Lung microvascular endothelial cell (primary cell): ENCODE measurements around the gene CRLF1. TPM values are rescaled to one million over a fixed set of nuclear protein-coding genes. Genes with fewer than 3 reads are reported as not detected.
"Not testable (repeated sequence)": the region's sequence is repeated elsewhere in the genome, so short reads cannot be mapped to it uniquely, and the experiment has no call there.

Experiments
- DNase-seq, 2 donors: peaks; one replicate each; pipeline versions ENCODE4 v3.0.0 to v3.0.0-alpha.2; 2010; ENCODE audit warnings: low read depth in 2 of 2
- total RNA-seq: library from RNA; depleted of rRNA; stranded (reverse); fragments of >200 nt; gene quantifications from 2 replicates; pipeline ENCODE4 v1.2.1, GENCODE V29; 2014

The CRLF1 gene
- total RNA-seq, 1 donor from 2014 or later, result not detected

DNA sequence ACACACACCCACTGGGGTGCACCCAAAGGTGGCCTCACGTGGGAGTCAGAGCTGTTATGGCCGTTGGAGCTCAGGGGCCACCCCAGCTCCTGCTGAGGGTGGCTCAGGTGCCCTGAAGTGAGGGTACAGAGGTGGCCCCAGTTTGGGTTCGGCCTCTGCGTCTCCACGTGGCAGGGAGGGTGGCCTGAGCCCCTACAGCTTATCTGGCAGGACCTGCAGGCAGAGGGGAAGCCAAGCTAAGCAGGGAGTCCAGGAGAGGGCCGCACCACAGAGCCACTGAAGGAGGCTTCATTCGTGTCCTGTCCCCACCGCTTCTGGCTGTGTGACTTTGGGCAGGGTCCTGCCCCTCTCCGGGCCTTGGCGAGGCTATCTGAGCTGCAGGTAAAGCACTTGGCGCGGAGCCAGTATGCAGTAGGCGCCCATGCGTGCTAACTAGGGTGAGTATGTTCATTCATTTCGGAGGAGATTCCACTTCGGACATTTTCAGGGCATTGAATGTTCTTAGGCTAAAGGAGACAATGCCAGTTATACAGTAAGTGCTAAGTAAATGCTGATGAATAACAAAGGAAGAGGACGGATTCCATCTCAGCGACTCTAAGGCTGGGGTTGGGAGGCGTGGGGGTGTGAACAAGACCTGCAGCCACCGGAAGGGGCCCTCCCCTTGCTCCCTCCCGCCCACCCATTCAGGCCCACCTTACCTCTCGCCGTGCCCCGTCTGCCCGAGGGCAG lies 13.1 kb downstream of the CRLF1 start:
- no peak for DNase-seq

DNA sequence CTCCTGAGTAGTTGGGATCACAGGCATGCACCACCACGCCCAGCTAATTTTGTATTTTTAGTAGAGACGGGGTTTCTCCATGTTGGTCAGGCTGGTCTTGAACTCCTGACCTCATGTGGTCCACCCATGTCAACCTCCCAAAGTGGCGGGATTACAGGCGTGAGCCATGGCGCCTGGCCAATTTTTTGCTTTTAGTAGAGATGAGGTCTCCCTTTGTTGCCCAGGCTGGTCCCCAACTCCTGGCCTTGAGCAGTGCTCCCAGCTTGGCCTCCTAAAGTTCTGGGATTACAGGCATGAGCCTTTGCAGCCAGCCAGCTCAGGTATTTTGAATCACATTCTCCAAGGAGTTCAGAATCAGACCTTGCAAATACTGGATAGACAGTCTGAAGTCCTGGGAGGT lies 13.9 kb downstream of the CRLF1 start:
- DNase-seq, result not testable (repeated sequence)

DNA sequence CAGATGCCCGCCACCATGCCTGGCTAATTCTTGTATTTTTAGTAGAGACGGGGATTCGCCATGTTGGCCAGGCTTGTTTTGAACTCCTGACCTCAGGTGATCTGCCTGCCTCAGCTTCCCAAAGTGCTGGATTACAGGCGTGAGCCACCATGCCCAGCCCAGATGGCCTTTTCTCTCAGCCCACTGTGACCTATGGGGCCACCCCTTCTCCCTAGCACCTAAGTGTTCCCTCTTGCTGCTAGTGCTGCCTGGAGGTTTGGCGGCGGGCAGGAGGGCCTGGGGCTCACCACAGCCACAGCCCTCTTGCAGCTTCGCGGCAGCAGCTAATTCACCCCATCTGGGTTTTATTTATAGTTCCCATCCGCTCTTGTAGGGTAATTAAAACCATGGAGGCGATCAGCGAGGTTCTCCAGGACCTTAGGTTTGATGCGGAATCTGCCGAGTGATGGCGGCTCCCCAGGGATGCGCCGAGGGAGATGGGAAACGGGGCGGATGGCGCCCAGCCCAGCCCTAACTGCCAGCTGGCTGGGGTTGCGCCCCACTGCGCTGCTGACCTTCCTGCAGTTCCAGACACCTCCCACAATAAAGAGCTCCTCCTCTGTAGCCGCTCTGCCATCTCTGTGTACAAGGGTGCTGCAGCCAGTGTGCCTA lies 14.7 kb downstream of the CRLF1 start:
- no peak for DNase-seq

DNA sequence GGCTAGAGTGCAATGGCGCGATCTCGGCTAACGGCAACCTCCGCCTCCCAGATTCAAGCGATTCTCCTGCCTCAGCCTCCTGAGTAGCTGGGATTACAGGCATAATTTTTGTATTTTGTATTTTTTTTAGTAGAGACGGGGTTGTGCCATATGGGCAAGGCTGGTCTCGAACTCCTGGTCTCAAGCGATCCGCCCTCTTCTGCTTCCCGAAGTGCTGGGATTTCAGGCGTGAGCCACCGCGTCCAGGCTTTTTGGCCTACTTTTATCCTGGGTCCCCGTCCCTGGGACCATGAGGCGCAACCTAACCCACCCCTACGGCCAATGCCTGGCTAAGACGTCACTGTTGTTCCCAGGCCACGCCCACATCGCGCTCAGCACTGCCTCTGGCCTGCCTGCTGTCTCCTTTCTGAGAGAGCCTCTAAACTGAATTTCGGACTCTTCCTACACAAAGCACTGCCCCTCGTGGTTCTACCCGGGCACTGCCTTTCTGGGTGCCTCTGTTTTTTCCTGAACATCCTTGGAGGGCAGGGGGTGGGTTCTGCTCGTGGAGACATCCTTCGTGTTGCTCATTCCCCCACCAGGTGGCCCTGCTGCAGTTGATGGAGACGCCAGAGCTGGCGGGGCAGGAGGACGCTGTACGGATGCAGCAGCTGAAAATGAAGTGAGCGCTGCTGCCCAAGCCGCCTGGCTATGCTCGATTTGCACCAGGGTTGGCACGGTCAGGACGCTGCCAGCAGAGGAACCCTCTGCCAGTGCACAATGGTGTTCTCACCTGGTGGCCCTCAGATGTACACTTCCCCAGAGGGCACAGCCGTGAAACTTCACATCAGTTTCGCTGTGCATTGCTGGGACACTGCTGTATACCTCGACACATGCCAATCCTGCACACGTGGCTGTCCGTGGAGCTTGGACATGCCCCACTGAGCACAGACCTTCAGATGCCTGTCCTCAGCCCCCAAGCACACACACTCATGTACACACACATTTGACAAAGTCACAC lies 16.0 kb downstream of the CRLF1 start:
- peak in 1 of 2 donors; percentile 24 for DNase-seq

DNA sequence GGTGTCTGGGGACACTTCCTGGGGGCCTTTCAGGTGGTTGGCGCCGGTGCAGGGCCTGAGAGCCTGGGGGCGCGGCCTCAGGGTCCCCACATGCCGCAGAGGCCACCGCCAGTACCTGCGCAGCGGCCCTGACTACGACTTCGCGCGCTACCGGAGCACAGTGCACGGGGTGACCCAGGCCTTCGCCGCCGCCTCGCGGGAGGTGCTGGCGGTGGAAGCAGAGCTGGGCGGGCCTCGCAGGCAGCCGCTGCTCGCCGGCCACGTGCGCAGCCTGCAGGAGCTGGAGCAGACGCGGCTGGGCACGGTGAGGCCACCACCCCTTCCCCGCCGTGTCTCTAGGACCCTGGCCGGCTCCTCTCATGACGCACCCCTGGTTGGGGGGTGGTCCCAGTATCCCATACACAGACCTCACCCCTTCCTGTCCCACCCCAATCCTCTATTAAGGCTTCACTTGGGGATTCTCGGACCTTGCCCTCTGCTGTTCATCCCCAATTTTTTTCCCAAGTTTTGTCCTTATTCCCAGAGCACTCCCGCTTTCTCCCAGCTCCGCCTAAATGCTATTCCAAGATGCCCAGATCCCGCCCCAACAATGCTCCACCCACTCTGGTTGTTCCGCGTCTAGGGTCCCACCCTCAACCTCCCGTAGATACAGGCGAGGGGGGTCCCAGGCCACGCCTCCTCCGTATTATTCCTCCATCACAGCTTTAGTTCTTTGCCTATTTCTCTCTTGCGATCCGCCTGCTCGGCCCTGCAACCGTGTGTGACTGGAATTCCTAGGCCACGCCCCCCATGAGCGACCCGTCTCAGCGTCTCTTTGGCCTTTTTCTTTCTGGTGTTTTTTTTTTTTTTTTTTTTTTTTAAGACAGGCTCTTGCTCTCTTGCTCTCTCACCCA lies 17.0 kb downstream of the CRLF1 start:
- DNase-seq, result peak; percentile 77 to 80

DNA sequence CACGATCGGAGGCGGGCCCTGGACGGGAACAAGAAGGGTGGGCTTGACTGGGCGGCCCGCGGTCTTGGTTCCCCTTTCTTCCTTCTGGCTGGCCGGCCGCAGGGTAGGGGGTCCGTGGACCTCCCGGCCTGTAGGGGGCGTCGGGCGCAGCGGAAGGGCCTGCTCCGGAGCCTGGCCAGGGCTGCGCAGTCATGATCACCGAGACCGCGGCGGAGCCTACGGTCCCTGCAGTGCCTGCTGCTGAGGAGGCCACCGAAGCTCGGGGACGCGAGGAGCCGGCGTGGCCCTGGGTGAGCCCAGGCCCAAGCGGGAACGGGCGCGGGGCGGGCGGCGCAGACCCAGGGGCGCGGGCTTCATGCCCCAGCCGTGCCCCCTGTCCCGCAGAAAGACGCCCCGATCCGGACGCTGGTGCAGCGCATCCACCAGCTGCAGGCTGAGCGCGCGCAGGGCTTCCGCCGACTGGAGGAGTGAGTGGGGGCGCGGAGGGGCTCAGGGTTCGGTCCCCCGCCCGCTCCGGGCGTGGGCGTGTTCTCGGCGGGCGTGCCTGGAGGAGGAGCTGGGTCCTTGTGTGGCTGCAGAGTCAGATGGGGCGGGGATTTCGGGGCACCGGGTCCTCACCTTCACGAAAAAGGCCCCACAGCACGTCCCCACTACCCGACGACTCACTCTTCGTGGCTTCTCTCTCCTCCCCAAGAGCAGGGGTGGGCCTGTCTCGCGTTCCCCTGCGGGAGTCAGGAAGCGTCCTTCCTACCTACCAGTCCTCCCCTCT lies 17.8 kb downstream of the CRLF1 start, which contains the start of gene REX1BD:
Gene REX1BD, plus strand, starts transcription at position 188 of the 769 bp plus-strand sequence. Its CDS starts 4 bp downstream, at position 192.
- peak; percentile 82 to 88 for DNase-seq

DNA sequence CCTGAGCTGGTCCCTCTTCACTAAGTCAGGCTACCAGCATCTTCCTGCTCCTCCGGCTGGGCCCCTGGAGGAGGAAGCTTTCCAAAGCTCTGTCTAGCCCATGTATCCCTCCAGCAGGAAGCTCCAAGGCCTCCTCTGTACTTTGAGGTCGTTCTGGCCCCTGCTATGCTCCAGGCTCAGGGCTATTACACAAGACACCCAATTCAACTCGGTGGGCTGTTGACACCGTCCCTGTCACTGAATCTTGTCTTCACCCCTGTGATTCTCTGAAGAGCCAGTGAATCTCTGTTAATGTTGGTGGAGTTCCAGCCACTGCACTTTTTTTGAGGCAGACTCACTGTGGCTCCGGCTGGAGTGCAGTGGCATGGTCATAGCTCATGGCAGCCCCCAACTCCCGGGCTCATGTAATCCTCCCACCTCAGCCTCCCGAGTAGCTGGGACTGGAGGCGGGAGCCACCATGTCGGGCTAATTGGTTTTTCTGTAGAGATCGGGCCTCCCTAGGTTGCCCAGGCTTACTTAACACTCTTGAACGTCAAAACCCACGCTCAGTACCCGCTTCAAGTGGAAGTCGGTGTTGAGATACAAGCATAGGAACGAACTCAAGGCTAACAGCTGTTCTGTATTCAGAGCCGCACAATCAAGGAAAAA lies 18.5 kb downstream of the CRLF1 start:
- DNase-seq, result no peak

DNA sequence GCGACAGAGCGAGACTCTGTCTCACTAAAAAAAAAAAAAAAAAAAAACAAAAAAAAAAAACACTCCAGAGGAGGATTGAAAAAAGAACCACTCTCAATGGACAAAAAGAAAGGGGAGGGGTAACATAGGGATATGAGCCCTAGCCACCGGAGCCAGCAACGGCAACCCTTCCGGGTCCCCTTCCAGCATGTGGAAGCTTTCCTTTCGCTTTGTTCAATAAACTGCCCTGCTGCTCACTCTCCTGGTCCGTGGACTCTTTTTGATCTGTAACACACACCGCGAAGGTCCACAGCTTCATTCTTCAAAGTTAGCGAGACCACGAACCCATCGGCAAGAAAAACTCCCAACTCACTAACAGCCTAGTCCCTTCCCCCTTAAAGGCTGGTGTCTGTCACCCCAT lies 19.0 kb downstream of the CRLF1 start:
- DNase-seq, result no peak

DNA sequence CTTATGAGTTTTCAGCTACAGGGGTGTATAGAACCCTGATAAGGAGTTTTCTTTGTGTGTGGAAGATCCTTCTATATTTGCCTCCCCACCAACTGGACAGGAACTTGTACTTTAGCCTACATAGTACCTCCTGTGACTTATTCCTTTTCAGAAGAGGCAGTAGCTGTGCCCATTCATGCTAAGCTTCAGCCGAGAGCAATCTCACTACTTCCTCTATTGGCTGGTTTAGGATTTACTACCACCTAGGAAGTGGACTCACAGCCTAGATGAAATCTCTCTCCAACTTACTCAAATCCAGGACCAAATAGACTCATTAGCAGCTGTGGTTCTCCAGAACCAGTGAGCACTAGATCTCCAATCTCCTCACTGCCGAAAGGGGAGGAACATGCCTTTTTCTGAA lies 20.3 kb downstream of the CRLF1 start:
- no peak for DNase-seq

DNA sequence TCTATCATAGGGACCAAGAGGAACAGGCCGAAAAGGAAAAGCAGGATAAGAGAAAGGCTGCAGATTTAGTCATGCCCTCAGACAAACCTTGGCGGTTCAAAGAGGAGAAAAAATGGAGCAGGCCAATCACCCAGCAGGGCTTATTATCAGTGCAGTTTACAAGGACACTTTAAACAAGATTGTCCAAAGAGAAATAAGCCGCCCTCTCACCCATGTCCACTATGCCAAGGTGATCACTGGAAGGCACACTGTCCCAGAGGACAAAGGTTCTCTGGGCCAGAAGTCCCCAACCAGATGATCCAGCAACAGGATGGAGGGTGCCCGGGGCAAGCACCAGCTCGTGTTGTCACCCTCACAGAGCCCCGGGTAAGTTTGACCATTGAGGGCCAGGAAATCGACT lies 26.3 kb downstream of the CRLF1 start:
- no peak for DNase-seq

DNA sequence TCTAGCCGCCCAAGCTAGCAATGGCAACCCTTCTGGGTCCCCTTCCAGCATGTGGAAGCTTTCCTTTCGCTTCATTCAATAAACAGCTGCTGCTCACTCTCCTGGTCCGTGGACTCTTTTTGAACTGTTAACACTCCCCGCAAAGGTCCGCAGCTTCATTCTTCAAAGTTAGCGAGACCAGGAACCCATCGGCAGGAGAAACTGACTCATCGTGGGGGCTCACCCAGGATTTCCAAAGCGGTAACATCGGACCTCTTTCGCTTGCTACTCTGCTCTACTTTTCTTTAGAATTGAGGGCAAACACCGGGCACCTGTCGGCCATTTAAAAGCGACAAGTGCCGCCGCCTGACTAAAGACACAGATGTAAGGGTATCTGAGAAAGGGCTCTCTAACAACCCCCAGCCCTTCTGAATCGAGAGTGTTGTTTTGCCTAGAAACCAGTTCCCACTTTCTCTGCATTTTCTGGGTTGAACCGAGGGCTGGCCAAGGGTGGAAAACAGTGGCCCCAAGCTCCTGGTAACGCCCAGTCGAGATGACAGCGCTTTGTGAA lies 29.2 kb downstream of the CRLF1 start:
- DNase-seq, result no peak

DNA sequence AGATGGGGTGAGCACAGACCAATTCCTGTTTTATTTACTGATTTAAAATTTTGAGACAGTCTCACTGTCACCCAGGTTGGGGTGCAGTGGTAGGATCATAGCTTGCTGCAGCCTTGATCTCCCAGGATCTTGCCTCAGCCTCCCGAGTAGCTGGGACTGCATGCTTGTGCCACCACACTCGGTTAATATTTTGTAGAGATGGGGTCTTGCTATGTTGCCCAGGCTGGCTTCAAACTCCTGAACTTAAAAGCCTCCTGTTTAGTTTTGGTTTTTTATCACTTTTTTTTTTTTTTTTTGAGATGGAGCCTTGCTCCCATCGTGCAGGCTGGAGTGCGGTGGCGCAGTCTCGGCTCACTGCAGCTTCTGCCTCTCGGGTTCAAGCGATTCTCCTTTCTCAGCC lies 30.2 kb downstream of the CRLF1 start:
- no peak for DNase-seq

DNA sequence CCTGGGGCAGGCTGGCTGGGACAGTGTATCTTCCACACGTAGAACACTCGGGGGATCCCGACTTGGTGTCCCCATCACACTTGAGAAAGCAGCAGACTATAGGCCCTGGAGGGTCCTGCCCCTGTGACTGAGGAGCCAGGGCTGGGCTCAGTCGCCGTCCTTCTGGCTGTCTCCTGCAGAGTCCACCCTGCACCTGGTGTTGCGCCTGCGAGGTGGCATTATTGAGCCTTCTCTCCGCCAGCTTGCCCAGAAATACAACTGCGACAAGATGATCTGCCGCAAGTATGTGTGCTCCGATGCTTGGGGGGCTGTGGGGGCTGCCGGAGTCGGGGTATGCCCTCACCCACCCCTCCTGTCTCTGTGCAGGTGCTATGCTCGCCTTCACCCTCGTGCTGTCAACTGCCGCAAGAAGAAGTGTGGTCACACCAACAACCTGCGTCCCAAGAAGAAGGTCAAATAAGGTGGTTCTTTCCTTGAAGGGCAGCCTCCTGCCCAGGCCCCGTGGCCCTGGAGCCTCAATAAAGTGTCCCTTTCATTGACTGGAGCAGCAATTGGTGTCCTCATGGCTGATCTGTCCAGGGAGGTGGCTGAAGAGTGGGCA lies 31.8 kb downstream of the CRLF1 start:
- DNase-seq, result no peak

DNA sequence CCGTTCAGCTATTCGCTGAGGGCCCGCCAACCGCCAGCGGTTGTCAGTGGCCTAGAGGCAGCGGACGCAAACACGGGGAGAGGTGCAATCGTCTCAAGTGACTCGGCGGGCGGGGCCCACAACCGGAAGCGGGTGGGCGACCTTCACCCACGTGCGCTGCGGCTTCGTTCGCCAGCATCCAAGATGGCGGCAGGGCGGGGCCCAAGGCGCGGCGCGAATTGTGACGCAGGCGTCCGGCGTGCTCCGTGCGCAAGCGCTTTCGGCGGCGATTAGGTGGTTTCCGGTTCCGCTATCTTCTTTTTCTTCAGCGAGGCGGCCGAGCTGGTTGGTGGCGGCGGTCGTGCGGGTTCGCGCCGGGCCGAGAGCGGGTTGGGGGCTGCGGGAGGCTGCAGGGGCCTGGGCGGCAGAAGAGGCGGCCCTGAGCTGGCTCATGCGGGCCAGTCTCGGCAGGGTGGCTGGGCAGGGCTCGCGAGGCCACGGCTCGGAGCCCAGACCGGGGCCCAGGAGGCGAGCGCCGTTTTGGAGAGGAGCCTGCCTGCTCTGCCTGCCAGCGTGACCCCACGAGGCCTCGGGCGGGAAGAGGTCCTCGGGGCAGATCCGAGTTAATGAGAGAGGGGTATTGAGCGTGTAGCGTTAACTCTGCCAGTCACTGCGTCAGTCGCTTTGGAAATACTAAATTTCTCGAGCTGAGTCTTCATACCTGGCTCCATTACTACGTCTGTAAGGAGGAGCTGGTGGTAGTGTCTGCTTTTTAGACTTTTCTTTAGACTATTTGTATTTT lies 34.8 kb downstream of the CRLF1 start, which contains the start of gene UBA52:
Gene UBA52, plus strand, starts transcription at position 294 of the 781 bp plus-strand sequence. CDS start 1,444 bp downstream, outside the sequence.
- DNase-seq, result peak; percentile 97 to 98

DNA sequence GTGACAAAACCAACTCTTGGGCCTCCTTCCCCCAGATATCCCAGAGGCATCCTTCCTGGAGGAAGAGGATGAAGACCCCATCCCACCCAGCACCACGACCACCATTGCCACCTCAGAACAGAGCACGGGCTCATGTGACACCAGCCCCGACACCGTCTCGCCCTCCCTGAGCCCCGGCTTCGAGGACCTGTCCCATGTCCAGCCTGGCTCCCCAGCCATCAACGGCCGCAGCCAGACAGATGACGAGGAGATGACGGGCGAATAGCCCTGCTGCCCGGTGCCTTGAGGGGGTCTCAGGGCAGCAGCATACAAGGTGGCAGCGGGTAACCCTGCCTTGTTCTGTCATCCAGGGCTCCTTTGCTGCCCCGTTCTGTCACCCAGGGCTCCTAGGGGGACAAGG lies 38.2 kb downstream of the CRLF1 start:
- no peak for DNase-seq

DNA sequence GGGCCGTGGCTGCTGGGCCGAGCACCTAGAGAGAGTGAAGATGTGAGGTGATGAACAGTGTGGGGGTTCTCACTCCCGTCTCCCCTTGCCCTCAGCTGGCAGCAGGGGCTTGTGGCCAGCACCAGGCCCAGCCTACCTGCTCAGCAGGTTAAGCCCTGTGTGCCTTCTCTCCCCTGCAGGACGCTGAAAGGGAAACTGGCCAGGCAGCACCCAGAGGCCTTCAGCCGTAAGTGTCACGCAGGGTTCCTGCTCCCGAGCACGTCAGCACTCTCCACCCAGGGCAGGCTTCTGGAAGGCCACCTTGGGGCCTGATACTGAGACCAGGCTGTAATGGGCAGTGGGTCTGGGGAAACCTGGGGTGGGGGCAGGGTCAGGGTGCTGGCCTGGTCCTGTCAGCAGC lies 39.6 kb downstream of the CRLF1 start:
- no peak for DNase-seq

DNA sequence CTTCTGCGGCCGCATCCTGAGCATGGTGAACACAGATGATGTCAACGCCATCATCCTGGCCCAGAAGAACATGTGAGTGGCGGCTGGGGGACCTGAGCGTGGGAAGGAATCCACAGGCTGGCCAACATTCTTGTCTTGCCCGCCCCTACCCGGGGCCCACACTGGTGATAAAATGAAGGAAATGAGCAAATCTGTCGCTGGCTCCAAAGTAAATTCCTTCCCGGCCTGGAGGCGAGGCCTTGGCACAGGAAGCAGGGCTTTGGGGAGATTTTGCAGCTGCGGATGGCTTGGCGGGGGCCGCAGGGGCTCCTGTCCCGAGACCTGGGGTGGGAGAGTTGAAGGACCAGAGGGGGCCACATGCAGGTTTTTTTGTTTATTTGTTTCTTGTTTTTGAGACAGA lies 44.5 kb downstream of the CRLF1 start:
- DNase-seq, result peak; percentile 31 to 84

DNA sequence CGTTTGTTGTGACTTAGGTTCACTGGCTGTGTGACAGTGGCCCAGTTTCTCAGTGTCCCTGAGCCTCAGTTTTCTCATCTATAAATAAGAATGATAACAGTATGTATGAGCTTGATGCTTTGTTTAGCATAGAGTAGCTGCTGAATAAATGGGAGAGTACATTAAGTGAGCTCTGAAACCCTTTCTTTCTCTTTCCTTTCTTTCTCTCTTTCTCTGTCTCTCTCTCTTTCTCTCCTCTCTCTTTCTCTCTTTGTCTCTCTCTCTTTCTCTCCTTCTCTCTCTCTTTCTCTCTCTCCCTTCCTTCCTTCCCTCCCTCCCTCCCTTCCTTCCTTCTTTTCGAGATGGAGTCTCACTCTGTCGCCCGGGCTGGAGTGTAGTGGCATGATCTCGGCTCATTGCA lies 46.9 kb downstream of the CRLF1 start:
- no peak for DNase-seq
